Neural progenitor cell (in vitro differentiated cells): ENCODE data around the gene SMNDC1.
"Not testable (repeated sequence)": the region's sequence is repeated elsewhere in the genome, so short reads cannot be mapped to it uniquely, and the experiment has no call there.

Experiments used
- CTCF ChIP-seq: fragments of 200-600 bp; sonication (generic); IDR thresholded peaks from 2 replicates; pipeline ENCODE4 v1.5.1; 2017; ENCODE audit warnings: antibody characterized with exemption, mild to moderate bottlenecking
- EZH2phosphoT487 ChIP-seq: fragments of 200-600 bp; sonication (generic); IDR thresholded peaks from 2 replicates; pipeline ENCODE4 v1.6.1; 2017; ENCODE audit warnings: antibody characterized with exemption

- not testable (repeated sequence) for TF ChIP-seq CTCF, EZH2phosphoT487
Observed at GRCh38 chr10:110249489-110249888, 55.2 kb downstream of the SMNDC1 start.
